HFF-Myc (cell line): ENCODE results near the gene PDLIM5.

Source experiments
- DNase-seq: peaks from one replicate; pipeline ENCODE4 v3.0.0-alpha.2; 2011; ENCODE audit warnings: low read depth; ENCODE audit errors: extremely low read depth
- H3K4me3 ChIP-seq: replicated peaks from 2 replicates; pipeline ENCODE4 v1.5.1; 2011; ENCODE audit warnings: low read depth, mild to moderate bottlenecking, control low read depth, low read length
- CTCF ChIP-seq: IDR thresholded peaks from 2 replicates; pipeline ENCODE4 v1.5.1; 2012; ENCODE audit warnings: mild to moderate bottlenecking, low read depth, low read length, control low read depth; ENCODE audit errors: missing control alignments

The PDLIM5 gene

GRCh38 chr4:94409375-94409679 lies 42.4 kb upstream of the PDLIM5 start:
- TF ChIP-seq CTCF = no peak
- H3K4me3 ChIP-seq = no peak overlapping the region
- no peak for DNase-seq

- no peak for TF ChIP-seq CTCF
- H3K4me3 ChIP-seq = no peak overlapping the region
- DNase-seq = no peak
Measured at GRCh38 chr4:94409962-94410361, 41.8 kb upstream of the PDLIM5 start.

- DNase-seq = no peak
- no peak for TF ChIP-seq CTCF
- no peak overlapping the region for H3K4me3 ChIP-seq
Measured at GRCh38 chr4:94410678-94411206, 41.0 kb upstream of the PDLIM5 start.

- no peak for TF ChIP-seq CTCF
- H3K4me3 ChIP-seq = no peak overlapping the region
- no peak for DNase-seq
Measured at GRCh38 chr4:94411296-94411695, 40.4 kb upstream of the PDLIM5 start.

GRCh38 chr4:94412019-94412657 lies 39.6 kb upstream of the PDLIM5 start:
- DNase-seq = no peak
- TF ChIP-seq CTCF = no peak
- H3K4me3 ChIP-seq = no peak overlapping the region

- H3K4me3 ChIP-seq = no peak overlapping the region
- peak; percentile 86 for DNase-seq
Measured at GRCh38 chr4:94412658-94413038, 39.1 kb upstream of the PDLIM5 start.

More at GRCh38 chr4:94412658-94413038, 39.1 kb upstream of the PDLIM5 start:
- no peak for TF ChIP-seq CTCF
